ENCODE results near the gene RND1. TPM values are rescaled to one million over a fixed set of nuclear protein-coding genes. Genes with fewer than 3 reads are reported as not detected.

RND1 gene
- total RNA-seq, 5 donors from 2014 or later (not counting 1 experiment from before 2014, with no cell fraction given) = 2.6 to 10.5 (median 5.0) TPM

DNA sequence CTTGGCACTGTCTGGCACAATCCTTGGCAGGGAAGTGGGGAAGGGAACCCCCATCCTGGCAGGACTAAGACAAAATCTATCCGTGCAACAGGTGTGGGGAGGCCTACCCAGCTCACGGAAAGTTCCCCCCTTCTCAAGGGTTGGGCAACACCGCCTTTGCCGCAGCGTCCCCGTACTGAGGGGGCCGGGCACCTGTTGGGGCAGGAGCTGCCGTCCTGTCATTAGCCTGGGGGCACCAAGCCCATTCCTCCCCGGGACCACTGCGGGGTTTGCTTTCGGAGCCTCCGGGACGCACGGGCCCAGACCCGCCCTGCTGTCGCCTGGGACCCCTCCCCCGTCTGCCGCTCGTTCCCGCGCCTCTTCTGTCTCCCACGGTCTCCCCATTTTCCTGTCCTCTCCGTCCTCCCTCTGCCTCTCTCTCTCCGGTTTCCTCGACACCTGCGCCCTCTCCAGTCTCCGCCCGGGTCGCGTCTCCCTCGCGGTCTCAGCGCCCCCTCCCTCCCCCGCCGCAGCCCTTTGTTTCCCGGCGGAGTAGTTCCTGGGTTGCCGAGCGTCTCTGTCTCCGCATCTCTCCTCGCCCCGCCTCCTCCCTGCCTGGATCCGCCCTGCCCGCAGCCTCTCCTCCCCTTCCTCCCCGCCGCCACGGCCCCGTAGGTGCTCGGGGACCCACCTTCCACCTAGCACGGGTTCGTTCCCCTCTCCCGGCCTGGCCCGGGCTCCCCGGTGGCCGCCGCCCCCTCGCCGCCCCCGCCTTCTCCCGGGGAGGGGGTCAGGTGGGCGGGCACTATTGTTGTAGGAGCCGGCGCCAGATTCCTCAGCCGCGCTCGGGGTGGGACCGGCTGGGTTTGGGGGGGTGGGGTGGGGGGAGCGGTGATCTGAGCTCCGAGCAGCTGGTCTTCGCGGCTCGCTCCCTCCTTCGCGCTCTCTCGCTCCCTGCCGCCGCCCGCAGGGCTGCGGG is 47.5 kb downstream of the RND1 start, which contains the start of gene CACNB3:
Gene CACNB3 (plus strand): TSS at position 624 of the 958 bp plus-strand sequence. CDS start 434 bp downstream, outside the sequence.
- H3K27ac ChIP-seq (ENCODE audit: low read length) = no peak within 1 kb of the TSS

DNA sequence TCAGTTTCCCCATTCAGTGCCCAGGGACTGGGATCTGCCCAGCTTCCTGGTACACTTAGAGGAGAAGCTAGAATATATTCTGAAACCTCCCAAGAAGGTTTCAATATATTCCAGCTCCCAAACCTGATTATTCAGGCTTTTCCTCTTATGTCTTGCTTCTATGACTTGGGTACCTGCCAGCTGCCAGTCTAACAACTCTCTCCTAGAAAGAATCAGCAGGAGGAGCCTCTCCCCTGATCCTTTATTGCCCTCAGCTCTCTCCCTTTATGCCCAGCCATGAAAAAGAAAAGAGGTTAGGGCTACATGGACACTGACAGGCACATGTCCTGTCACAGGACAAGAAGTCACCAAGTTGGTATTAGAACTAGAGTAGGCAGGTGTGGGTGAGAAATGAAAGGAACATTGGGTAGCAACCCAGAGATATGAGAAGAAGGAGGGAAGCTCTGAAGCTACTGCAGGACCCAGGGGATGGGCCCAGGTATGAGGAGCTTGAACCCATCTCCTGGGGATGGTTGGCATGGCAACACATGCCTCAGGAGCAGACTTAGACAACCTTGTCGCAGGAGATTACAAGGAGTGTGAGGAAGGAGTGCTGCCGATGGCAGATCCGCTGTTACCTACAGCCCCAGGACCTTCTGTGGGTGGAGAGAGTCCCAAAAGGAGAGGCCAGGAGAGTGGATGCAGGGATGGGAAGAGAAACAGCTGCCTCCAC is 49.4 kb downstream of the RND1 start:
- ChIA-PET CTCF (interaction anchor here in 1 of 2 donors (0.9 kb wide), 1 partner anchor 253 kb away, joined by 3 read pairs; the partner anchor contains the start of gene RHEBL1), POLR2A (interaction anchor here (0.6 kb wide), 2 partner anchors 103 to 317 kb away, joined by 3 read pairs; no protein-coding TSS in a partner anchor)
- Histone ChIP-seq H3K27ac (ENCODE audit: low read length) (no peak overlapping the region), H3K27me3 (replicated peaks in 1 of 2; ENCODE audit: control insufficient read depth in 2 of 2, extremely low read depth in 1 of 2, insufficient read depth in 2 of 2, low read length in 1 of 2) (peaks cover 0 to 17% of the 10 kb centered on the region in 2 experiments), H3K36me3 (ENCODE audit: control insufficient read depth in 2 of 2, extremely low read depth in 1 of 2, insufficient read depth in 1 of 2, low read length in 1 of 2) (no peaks in the 10 kb centered on the region), H3K4me3 (ENCODE audit: control insufficient read depth in 1 of 2, extremely low read depth in 1 of 2, low read length in 1 of 2) (peak overlapping the region in 1 of 2 donors; percentile 40), H3K9me3 (no peaks in the 10 kb centered on the region), H3K4me1 (ENCODE audit: control insufficient read depth in 1 of 2, extremely low read depth in 1 of 2, insufficient read depth in 2 of 2, low read length in 2 of 2) (peaks cover 8 to 49% of the 10 kb centered on the region in 2 experiments)
- Mint-ChIP-seq H3K4me3 (peak overlapping the region; percentile 84 to 91 (median 89)), H3K27me3 (peaks cover 0 to 4% of the 10 kb centered on the region in 2 donors), H3K36me3 (no peaks in the 10 kb centered on the region), H3K27ac (peak overlapping the region; percentile 17 to 44), H3K4me1 (peaks cover 31 to 41% (median 37%) of the 10 kb centered on the region in 3 donors), H3K9me3 (no peaks in the 10 kb centered on the region)
- no CpG with 5 or more reads among the region's 3 CpGs for WGBS (ENCODE audit: insufficient coverage)
- ATAC-seq (replicated peaks in 1 of 4) (no peak), DNase-seq (no peak)

More for the DNA sequence above, 47.5 kb downstream of the RND1 start, which contains the start of gene CACNB3:
- Mint-ChIP-seq H3K9me3 (no peaks in the 10 kb centered on the region), H3K27me3 (peaks cover 0 to 4% of the 10 kb centered on the region in 2 donors), H3K27ac (peak within 1 kb of the TSS; percentile 23 to 58), H3K4me1 (peaks cover 31 to 41% (median 37%) of the 10 kb centered on the region in 3 donors), H3K36me3 (no peaks in the 10 kb centered on the region), H3K4me3 (peak within 1 kb of the TSS; percentile 86 to 91 (median 89))
- ATAC-seq (replicated peaks in 1 of 4) (peak; percentile 71 to 82 (median 76)), DNase-seq (peak; percentile 57 to 83 (median 74))
- H3K9me3 ChIP-seq = no peaks in the 10 kb centered on the region
- peaks cover 8 to 49% of the 10 kb centered on the region in 2 experiments for H3K4me1 ChIP-seq (ENCODE audit: control insufficient read depth in 1 of 2, extremely low read depth in 1 of 2, insufficient read depth in 2 of 2, low read length in 2 of 2)
- ChIA-PET POLR2A (interaction anchor here (0.6 kb wide), 2 partner anchors 380 to 579 kb away, joined by 3 read pairs; no protein-coding TSS in a partner anchor), CTCF (no interaction called here)
- under 1% methylated on average over 61 of the region's 79 CpGs for WGBS (ENCODE audit: insufficient coverage)
- H3K27me3 ChIP-seq (replicated peaks in 1 of 2; ENCODE audit: control insufficient read depth in 2 of 2, extremely low read depth in 1 of 2, insufficient read depth in 2 of 2, low read length in 1 of 2) = peaks cover 0 to 17% of the 10 kb centered on the region in 2 experiments
- peak within 1 kb of the TSS; percentile 58 to 59 for H3K4me3 ChIP-seq (ENCODE audit: control insufficient read depth in 1 of 2, extremely low read depth in 1 of 2, low read length in 1 of 2)
- H3K36me3 ChIP-seq (ENCODE audit: control insufficient read depth in 2 of 2, extremely low read depth in 1 of 2, insufficient read depth in 1 of 2, low read length in 1 of 2) = no peaks in the 10 kb centered on the region

DNA sequence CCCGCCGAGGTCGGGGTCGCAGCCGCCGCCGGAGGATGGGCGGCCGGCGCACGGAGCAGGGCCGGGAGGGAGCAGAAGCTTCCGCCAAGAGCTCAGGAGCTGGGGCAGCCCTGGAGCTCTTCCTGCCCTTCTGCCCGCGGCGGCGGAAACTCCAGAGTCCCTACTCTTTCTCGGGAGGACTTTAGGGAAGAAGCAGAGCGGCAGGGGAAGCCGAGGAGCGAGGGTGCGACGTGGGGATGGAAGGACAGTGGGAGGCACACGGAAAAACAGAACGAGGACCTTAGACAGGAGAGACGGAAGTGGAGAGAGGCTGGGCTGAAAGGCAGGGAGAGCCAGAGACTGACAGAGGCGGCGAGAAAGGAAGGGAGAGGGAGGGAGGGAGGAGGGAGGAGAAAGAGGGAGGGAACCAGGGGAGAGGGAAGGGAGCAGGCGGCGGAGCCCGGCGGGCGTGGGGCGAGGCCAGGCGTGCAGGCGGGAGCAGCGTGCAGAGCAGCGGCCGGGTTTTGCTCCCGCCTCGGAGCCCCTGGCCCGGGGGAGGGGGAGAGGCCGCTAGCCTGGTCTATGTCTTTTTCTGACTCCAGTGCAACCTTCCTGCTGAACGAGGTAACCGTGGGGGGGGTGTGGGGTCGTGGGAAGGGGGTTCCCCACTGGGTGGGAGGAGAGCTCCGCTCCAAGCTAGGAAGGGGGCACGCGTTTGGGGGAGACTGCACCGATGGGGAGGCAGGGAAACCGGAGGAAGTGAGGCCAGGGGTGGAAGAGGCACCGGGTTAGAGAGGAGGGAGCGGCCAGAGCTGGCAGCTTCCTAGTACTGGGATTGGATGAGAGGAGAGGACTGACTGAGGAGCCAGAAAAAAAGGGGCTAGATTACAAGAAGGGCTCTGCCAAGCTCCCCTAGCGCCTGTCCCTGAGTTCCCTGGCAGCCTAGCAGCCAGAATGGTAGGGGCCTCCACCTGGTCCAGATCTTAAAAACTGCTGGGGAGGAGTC is 50.3 kb downstream of the RND1 start:
- H3K4me3 Mint-ChIP-seq = peak overlapping the region; percentile 84 to 91 (median 89)
- Histone ChIP-seq H3K27me3 (replicated peaks in 1 of 2; ENCODE audit: control insufficient read depth in 2 of 2, extremely low read depth in 1 of 2, insufficient read depth in 2 of 2, low read length in 1 of 2) (peaks cover 0 to 17% of the 10 kb centered on the region in 2 experiments), H3K4me1 (ENCODE audit: control insufficient read depth in 1 of 2, extremely low read depth in 1 of 2, insufficient read depth in 2 of 2, low read length in 2 of 2) (peaks cover 8 to 49% of the 10 kb centered on the region in 2 experiments), H3K36me3 (ENCODE audit: control insufficient read depth in 2 of 2, extremely low read depth in 1 of 2, insufficient read depth in 1 of 2, low read length in 1 of 2) (no peaks in the 10 kb centered on the region), H3K4me3 (ENCODE audit: control insufficient read depth in 1 of 2, extremely low read depth in 1 of 2, low read length in 1 of 2) (peak overlapping the region; percentile 65 to 77), H3K9me3 (no peaks in the 10 kb centered on the region), H3K27ac (ENCODE audit: low read length) (no peak overlapping the region)
- peaks cover 31 to 41% (median 37%) of the 10 kb centered on the region in 3 donors for H3K4me1 Mint-ChIP-seq
- peak; percentile 35 to 50 (median 45) for ATAC-seq (replicated peaks in 1 of 4)
- ChIA-PET POLR2A (interaction anchor here in 1 of 2 donors (0.7 kb wide), 1 partner anchor 62 kb away, joined by 3 read pairs; no protein-coding TSS in a partner anchor), CTCF (interaction anchor here (0.6 to 1.2 kb wide), 7 partner anchors 20 to 1702 kb away, joined by 3 to 7 read pairs (median 5); no protein-coding TSS in a partner anchor)
- peak in 7 of 35 experiments; percentile 6 to 51 (median 13) for DNase-seq
- 3% methylated on average over 51 of the region's 54 CpGs for WGBS (ENCODE audit: insufficient coverage)
- H3K9me3 Mint-ChIP-seq = no peaks in the 10 kb centered on the region
- no peaks in the 10 kb centered on the region for H3K36me3 Mint-ChIP-seq
- H3K27ac Mint-ChIP-seq = peak overlapping the region; percentile 41 to 63
- peaks cover 0 to 4% of the 10 kb centered on the region in 2 donors for H3K27me3 Mint-ChIP-seq

DNA sequence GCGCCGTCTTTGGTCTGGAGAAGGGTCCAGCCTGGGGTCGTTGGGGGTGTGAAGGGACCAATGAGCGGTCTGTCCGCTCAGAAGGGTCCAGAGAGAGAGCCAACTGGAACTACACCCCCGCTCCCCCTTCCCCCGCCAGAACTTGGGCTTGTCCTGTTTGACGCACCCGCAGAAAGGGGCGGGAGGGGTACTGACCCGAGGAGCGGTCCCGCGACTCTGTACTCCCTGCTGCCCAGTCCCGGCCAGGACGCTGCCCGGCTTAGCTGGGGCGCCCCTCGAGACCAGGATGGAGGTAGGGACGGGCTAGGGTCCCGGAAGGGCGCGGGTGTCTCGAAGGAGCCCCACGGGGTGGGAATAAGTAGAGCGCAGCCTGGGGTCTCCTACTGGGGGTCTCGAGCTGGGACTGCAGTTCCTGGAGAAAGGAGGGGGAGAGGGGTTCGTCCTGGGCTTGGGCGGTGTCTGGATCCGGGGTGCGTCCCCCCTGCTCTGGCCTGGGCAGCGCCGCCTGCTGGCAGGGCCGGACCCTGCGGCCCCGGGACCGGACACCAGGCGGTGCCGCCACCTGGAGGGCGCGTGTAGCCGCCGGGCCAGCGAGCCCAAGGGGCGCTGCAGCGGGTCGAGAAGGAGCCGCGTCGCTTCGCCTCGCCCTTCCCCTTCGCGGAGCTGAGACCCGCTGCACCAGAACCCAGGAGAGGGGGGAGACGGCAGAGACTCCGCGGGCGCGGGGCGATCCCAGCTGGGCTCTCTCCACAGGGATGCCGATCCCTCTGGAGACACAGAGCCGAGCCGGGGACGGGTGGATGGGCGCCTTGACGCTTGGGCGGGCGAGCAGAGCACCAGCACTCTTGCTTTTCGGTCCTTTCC is 51.2 kb downstream of the RND1 start:
- POLR2A ChIA-PET = interaction anchor here in 1 of 2 donors (0.7 kb wide), 1 partner anchor 61 kb away, joined by 3 read pairs; no protein-coding TSS in a partner anchor
- H3K9me3 ChIP-seq = no peaks in the 10 kb centered on the region
- DNase-seq (peak in 34 of 35 experiments; percentile 12 to 84 (median 48)), ATAC-seq (replicated peaks in 1 of 4) (peak; percentile 64 to 74 (median 70))
- CTCF ChIA-PET = interaction anchor here (0.6 to 1.2 kb wide), 5 partner anchors 19 to 1703 kb away, joined by 3 to 7 read pairs (median 5); no protein-coding TSS in a partner anchor
- H3K4me1 ChIP-seq (ENCODE audit: control insufficient read depth in 1 of 2, extremely low read depth in 1 of 2, insufficient read depth in 2 of 2, low read length in 2 of 2) = peaks cover 8 to 49% of the 10 kb centered on the region in 2 experiments
- H3K27me3 ChIP-seq (replicated peaks in 1 of 2; ENCODE audit: control insufficient read depth in 2 of 2, extremely low read depth in 1 of 2, insufficient read depth in 2 of 2, low read length in 1 of 2) = peaks cover 0 to 17% of the 10 kb centered on the region in 2 experiments
- WGBS (ENCODE audit: insufficient coverage) = under 1% methylated on average over 62 of the region's 70 CpGs
- Mint-ChIP-seq H3K36me3 (no peaks in the 10 kb centered on the region), H3K4me3 (peak overlapping the region; percentile 84 to 91 (median 89)), H3K9me3 (no peaks in the 10 kb centered on the region), H3K4me1 (peaks cover 31 to 41% (median 37%) of the 10 kb centered on the region in 3 donors), H3K27ac (peak overlapping the region in 1 of 2 donors; percentile 78), H3K27me3 (peaks cover 0 to 4% of the 10 kb centered on the region in 2 donors)
- H3K4me3 ChIP-seq (ENCODE audit: control insufficient read depth in 1 of 2, extremely low read depth in 1 of 2, low read length in 1 of 2) = peak overlapping the region; percentile 65 to 77
- no peaks in the 10 kb centered on the region for H3K36me3 ChIP-seq (ENCODE audit: control insufficient read depth in 2 of 2, extremely low read depth in 1 of 2, insufficient read depth in 1 of 2, low read length in 1 of 2)
- H3K27ac ChIP-seq (ENCODE audit: low read length) = peak overlapping the region; percentile 1

Measured in T-cell (primary cell).